Activated CD8-positive, alpha-beta memory T cell treated with anti-CD3 and anti-CD28 coated beads for 36 hours (primary cell): ENCODE results near the gene CREB3. TPM values are rescaled to one million over a fixed set of nuclear protein-coding genes. Genes with fewer than 3 reads are reported as not detected.

Source experiments
- CTCF ChIA-PET: fragments of 350-600 bp; sonication (Branson Sonifier 250); formaldehyde crosslinking; loops from one replicate; lab custom pipeline; 2021; ENCODE audit warnings: antibody characterized with exemption; lab: Charles Lee
- POLR2A ChIA-PET: fragments of 350-600 bp; sonication (Branson Sonifier 250); formaldehyde crosslinking; loops from one replicate; lab custom pipeline; 2021; ENCODE audit warnings: antibody characterized with exemption; lab: Charles Lee
- total RNA-seq, 2 experiments: library from RNA; stranded (reverse); gene quantifications; one replicate each; pipeline ENCODE4 v1.2.3, GENCODE V29; 2021

The CREB3 gene
- total RNA-seq, 2 experiments from 2014 or later = 32.0 to 33.4 TPM

DNA sequence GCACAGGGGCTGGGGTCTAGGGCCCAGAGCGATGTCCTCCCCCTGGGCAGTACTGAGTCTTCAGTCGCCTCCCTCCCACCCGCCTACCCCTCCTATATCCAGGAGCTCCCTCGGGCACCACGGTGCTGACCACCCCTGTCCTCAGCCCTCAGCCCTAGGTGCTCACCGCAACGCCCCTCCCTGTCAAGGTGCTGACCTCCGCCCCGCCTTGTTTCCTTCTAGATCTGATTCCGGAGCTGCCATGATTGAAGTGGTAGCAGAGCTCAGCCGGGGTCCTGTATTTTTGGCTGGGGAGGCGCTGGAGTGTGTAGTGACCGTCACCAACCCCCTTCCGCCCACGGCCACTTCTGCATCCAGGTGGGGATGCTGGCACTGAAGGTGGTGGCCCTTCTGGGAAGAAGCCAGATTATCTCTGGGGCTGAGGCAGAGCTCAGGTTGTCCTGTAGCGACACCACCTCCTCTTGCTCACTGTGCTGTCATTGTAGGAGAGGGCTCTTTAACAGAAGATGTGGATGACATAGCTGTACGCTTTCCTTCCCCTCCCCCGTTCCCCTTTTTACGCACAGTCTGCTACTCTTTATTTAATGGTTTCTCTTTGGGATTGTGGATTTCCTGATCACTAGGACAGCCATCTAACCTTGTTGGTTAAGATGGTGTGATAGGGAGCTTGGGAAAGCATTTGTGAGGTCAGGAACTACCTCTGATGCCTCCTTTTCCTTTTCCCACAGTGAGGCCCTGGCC lies 17.2 kb downstream of the CREB3 start:
- CTCF ChIA-PET = interaction anchor here (0.6 to 3.2 kb wide), 5 partner anchors 10 to 53 kb away, joined by 3 to 15 read pairs (median 4); partner anchors contain the start of genes CREB3 and TLN1
- POLR2A ChIA-PET = interaction anchor here (0.6 to 3.0 kb wide), 4 partner anchors 18 to 92 kb away, joined by 3 to 27 read pairs (median 4); partner anchors contain the start of genes CCDC107, CREB3, RMRP and TLN1

DNA sequence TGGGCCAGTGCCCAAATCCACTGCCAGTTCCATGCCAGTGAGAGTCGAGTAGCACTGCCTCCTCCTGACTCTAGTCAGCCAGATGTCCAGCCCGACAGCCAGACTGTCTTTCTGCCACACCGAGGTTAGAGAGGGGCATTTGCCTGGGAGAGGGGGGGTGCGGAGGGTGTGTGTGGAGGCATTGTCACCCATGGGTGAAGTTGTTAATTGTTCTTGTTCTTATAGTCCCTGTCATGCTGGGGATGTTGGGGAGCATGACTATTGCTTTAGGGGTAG lies 17.7 kb downstream of the CREB3 start:
- CTCF ChIA-PET = interaction anchor here (0.6 to 1.8 kb wide), 3 partner anchors 21 to 54 kb away, joined by 3 to 5 read pairs (median 3); no protein-coding TSS in a partner anchor
- POLR2A ChIA-PET = interaction anchor here (1.6 to 3.0 kb wide), 2 partner anchors 18 to 92 kb away, joined by 5 to 27 read pairs; partner anchors contain the start of genes CCDC107, CREB3, RMRP and TLN1

- ChIA-PET POLR2A (interaction anchor here (0.6 kb wide), 1 partner anchor 283 kb away, joined by 4 read pairs; the partner anchor contains the start of gene RECK), CTCF (interaction anchor here (1.5 kb wide), 1 partner anchor 19 kb away, joined by 5 read pairs; no protein-coding TSS in a partner anchor)
These were observed 21.0 kb downstream of the CREB3 start for GRCh38 chr9:35753466-35753865.

DNA sequence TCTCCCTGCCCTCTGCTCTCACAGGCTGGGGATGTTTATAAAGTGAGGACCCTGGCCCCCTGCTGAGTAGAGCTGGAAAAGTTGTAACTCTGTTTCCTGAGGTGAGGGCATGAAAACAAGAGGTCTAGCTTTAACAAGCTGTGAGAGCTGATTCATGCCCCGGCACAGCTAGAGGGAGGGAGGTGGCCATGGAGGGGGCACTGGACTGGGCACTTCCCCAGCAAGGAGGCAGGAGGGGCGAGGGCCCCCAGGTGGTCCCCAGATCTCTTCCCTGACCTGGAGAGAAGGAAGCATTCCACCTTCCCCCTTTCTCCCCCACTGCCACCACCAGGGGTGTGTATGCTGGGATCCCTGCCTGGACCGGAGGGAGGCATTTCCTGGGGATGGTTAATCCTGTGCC lies 21.8 kb downstream of the CREB3 start, which contains the start of gene MSMP:
Gene MSMP (minus strand): TSS at position 13 of the 400 bp plus-strand sequence. CDS start 147 bp downstream, outside the sequence.
- ChIA-PET CTCF (interaction anchor here (1.5 kb wide), 1 partner anchor 19 kb away, joined by 5 read pairs; no protein-coding TSS in a partner anchor), POLR2A (interaction anchor here (0.6 kb wide), 1 partner anchor 19 kb away, joined by 3 read pairs; no protein-coding TSS in a partner anchor)

DNA sequence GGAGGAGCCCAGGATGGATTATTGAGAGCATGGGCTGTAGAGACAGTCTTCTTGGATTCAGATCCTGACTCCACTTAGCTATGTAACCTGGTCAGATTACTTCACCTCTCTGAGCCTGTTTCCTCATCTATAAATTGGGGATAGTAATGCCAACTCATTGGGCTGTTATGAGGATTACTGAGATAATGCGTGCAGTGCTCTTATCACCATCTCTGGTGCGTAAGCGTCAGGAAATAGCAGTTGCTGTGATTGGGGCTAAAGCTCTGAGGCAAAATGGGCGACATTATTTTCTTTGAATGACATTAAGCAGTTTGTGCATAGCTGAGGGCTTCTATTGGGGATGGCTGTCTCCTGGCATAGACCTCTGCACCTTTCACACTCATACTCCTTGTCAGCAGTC lies 22.6 kb downstream of the CREB3 start:
- POLR2A ChIA-PET = no interaction called here

GRCh38 chr9:35756275-35757225 lies 24.1 kb downstream of the CREB3 start:
- POLR2A ChIA-PET = no interaction called here
- CTCF ChIA-PET = interaction anchor here (0.6 to 2.0 kb wide), 16 partner anchors 8 to 146 kb away, joined by 3 to 12 read pairs (median 4); partner anchors contain the start of genes CREB3, GBA2, RGP1 and SPAG8

More for the DNA sequence above, 22.6 kb downstream of the CREB3 start:
- CTCF ChIA-PET = interaction anchor here (1.6 kb wide), 1 partner anchor 35 kb away, joined by 3 read pairs; no protein-coding TSS in a partner anchor

DNA sequence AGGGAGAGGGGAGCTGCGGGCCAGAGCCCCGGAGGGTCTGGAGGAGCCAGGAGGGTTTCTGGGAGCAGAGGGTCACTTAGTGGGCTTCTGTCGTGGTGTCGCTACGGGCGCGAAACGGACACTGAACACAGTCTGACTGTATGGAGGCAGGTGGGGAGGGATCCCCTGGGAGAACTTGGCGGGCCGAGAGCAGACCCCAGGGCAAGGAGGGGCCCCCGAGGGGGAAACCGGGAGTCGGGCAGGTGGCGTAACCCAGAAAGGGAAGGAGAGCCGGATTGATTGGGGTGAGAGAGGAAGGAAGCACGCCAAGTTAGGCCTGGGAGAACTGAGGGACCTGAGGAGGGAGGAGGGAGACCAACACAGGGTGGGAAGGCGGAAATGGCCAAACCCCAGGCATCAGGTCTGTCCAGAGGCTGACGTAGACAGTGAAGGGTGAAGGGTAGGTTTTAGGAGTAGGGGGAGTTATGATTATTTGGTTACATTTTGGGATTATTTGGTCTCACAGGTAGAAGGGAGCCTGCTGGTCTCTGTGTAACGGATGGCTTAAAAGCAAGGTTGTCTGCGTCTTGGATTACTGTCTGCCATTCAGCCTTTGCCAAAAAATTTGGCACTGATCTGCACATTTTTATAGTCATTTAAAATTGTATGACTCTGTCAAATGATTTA lies 24.9 kb downstream of the CREB3 start:
- CTCF ChIA-PET = interaction anchor here (0.6 to 2.0 kb wide), 13 partner anchors 9 to 147 kb away, joined by 3 to 12 read pairs (median 4); partner anchors contain the start of genes CREB3, GBA2, RGP1 and SPAG8

DNA sequence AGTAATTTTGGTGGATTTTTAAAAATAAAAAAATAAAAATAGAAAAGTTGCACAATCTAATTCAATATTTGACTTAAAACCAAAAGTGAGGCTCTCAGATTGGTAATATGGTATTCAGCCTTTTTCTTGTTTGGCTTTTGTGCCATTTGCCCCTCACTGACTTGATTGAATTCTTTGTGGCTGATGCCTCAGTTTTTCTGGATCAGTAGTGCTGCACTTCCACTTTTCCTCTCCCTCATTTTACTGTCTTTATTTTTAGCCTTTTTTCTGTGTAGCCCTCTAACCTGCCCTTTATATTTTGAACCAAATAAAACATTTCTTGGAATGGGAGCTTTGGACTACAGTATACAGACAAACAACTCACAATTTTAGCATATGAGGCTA lies 25.4 kb downstream of the CREB3 start:
- ChIA-PET CTCF (interaction anchor here (1.1 kb wide), 1 partner anchor 32 kb away, joined by 3 read pairs; no protein-coding TSS in a partner anchor), POLR2A (no interaction called here)

More for the DNA sequence above, 24.9 kb downstream of the CREB3 start:
- POLR2A ChIA-PET = no interaction called here

DNA sequence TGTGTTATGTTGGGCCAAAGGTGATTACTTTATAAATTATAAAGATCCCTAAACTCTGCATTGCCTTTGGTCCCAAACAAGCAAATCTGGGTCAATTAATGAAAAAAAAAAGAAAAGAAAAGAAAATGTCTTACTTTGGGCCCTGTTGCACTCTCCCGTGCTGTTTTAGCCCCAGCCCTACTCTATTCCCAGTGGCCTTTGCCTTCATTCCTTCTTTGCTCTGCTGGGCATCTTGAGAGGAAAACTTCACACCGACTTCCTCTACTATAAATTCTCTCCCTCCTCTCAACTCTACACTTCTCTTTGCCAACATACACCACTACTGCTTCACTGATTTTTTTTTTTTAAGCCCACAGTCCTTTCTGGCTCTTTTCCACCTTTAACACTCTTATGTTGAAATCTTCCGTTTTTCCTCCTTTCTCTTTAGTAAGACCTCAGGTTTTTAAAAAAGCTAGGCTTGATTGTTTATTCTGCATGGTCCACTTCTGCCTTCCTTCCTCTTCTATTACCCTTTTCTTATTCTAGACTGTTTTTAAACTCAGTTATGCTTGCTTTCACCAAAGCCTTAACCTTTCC lies 26.1 kb downstream of the CREB3 start:
- POLR2A ChIA-PET = no interaction called here

DNA sequence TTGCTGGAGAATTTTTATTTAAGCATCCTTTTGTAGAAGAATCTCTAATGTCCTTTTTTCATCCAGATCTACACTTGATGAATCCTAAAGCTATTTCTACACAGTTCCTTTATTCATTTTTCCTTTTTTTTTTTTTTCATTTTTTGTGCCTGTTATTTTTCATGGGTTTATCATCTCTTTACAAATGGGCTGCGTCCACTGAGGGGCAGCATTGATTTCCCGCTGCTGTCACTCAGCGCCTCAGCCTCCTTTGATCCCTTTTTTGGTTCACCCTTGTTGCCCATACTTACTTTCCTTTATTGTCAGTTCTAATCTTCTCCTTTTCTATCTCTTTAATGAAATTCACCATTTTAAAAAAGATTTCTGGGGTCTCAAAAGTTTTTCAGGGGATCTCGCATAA lies 27.3 kb downstream of the CREB3 start:
- POLR2A ChIA-PET = interaction anchor here (0.6 kb wide), 2 partner anchors 25 to 37 kb away, joined by 3 to 4 read pairs; no protein-coding TSS in a partner anchor
- CTCF ChIA-PET = interaction anchor here (0.8 kb wide), 1 partner anchor 31 kb away, joined by 3 read pairs; no protein-coding TSS in a partner anchor

More for the DNA sequence above, 26.1 kb downstream of the CREB3 start:
- CTCF ChIA-PET = interaction anchor here (1.1 kb wide), 1 partner anchor 32 kb away, joined by 3 read pairs; no protein-coding TSS in a partner anchor

DNA sequence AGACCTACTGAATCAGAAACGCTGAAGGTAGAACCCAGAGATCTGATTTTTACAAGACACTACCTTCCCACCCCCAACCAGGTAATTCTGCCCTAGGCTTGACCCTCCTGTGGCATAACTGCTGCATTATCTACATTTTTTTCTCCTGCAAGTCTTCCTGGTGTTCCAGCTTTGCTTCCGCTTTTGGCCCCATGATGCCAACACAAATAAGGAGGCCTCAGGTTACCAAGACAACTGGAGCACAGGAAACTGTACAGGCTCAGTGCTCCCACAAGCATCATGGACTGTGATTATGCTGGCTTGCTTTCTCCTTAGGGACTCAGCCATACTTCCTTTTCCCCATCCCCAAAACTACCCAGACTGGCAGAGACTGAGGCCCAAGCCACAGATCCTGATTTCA lies 28.2 kb downstream of the CREB3 start:
- CTCF ChIA-PET = interaction anchor here (1.5 kb wide), 2 partner anchors 12 to 121 kb away, joined by 3 to 4 read pairs; no protein-coding TSS in a partner anchor
- POLR2A ChIA-PET = no interaction called here

DNA sequence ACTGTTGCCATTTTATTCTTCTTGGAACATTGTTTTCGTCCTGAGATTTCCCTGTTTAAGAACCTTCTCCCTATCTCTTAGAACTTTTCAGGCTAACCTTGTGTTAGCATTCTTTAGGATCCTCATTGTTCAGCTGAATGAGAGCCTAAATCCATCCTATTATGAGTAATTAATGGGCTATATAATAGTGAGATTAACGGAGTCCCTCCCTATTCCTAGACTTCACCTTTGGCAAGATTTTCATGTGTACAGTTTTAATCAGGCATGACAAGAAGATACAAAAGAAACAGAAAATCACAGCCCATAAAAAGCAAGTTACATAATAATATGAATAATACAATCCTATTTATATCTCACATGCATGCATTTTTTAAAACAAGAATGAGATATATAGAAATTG lies 30.7 kb downstream of the CREB3 start:
- ChIA-PET POLR2A (no interaction called here), CTCF (no interaction called here)

GRCh38 chr9:35763803-35764202 lies 31.3 kb downstream of the CREB3 start:
- ChIA-PET POLR2A (no interaction called here), CTCF (interaction anchor here (1.4 kb wide), 1 partner anchor 27 kb away, joined by 4 read pairs; no protein-coding TSS in a partner anchor)

DNA sequence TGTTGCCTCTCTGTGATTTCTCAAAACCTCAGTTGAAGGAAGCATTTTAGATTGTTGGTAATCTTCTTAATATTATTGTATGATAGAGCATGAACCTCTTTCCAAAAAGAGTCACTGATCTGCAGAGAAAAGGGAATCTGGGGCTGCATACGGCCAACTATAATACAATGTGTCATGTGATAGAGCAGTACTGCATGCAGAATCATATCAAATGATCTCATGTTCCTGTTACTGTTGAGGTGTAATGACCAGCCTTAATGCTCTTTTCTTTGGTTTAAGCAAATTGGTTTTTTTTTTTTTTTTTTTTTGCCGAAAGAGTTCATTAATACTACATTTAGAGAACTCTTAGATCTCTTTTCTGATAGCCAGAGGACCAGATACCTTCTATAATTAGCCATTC lies 34.5 kb downstream of the CREB3 start:
- ChIA-PET CTCF (interaction anchor here (0.7 kb wide), 1 partner anchor 158 kb away, joined by 3 read pairs; no protein-coding TSS in a partner anchor), POLR2A (no interaction called here)

GRCh38 chr9:35767458-35767857 lies 35.0 kb downstream of the CREB3 start:
- ChIA-PET POLR2A (interaction anchor here (0.7 kb wide), 1 partner anchor 46 kb away, joined by 3 read pairs; no protein-coding TSS in a partner anchor), CTCF (interaction anchor here (0.7 kb wide), 1 partner anchor 158 kb away, joined by 3 read pairs; no protein-coding TSS in a partner anchor)

- CTCF ChIA-PET = interaction anchor here (1.7 kb wide), 1 partner anchor 20 kb away, joined by 6 read pairs; no protein-coding TSS in a partner anchor
- POLR2A ChIA-PET = no interaction called here
These were observed 37.3 kb downstream of the CREB3 start for GRCh38 chr9:35769763-35770162.

DNA sequence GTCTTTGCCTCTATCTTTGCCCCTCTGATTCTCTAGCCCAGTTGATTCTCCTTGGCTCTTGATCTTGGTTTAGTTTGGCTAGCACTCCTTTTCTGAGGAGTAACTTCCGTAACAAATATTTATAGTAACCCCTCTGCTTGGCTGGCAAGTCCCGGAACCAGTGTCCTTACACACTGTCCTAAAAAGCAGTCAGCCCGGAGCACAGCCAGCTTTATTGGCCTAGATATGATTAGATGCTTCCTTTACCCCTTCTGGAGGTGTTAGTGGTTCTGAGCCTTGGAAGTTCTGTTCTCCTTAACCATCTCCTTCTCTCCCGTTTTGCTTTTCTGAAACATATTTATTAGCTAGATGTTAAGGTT lies 38.6 kb downstream of the CREB3 start:
- POLR2A ChIA-PET = no interaction called here

More for the DNA sequence above, 38.6 kb downstream of the CREB3 start:
- CTCF ChIA-PET = interaction anchor here (0.5 to 1.2 kb wide), 2 partner anchors 19 to 117 kb away, joined by 3 to 5 read pairs; no protein-coding TSS in a partner anchor
